Measurements from ENCODE around the gene LGALS3BP.

Gene LGALS3BP

GRCh38 chr17:78925234-78925633, 54.5 kb downstream of the LGALS3BP start, which contains the start of gene TIMP2:
TSS of gene TIMP2 (minus strand) at chr17:78925387. CDS start at chr17:78925088, 299 bp downstream.
- TF ChIP-seq ZFX (IDR thresholded peaks at IDR 0.05): no peak
- TF ChIP-seq CTCF (conservative IDR thresholded peaks at IDR 0.05): no peak
- H3K27ac ChIP-seq: peak within 1 kb of the TSS; percentile 56

- H3K27ac ChIP-seq: peak overlapping the region; percentile 56
- TF ChIP-seq CTCF (conservative IDR thresholded peaks at IDR 0.05): no peak
- TF ChIP-seq ZFX (IDR thresholded peaks at IDR 0.05): no peak
Observed at GRCh38 chr17:78924481-78925151, 55.1 kb downstream of the LGALS3BP start.

GRCh38 chr17:78923660-78924453, 55.9 kb downstream of the LGALS3BP start:
- peak overlapping the region; percentile 56 for H3K27ac ChIP-seq
- no peak for TF ChIP-seq ZFX (IDR thresholded peaks at IDR 0.05)
- no peak for TF ChIP-seq CTCF (conservative IDR thresholded peaks at IDR 0.05)

- H3K27ac ChIP-seq: peak overlapping the region; percentile 56
- TF ChIP-seq ZFX (IDR thresholded peaks at IDR 0.05) (no peak), CTCF (conservative IDR thresholded peaks at IDR 0.05) (no peak)
Observed at GRCh38 chr17:78922816-78923498, 56.8 kb downstream of the LGALS3BP start.

GRCh38 chr17:78921437-78921971, 58.2 kb downstream of the LGALS3BP start:
- TF ChIP-seq ZFX (IDR thresholded peaks at IDR 0.05) (no peak), CTCF (conservative IDR thresholded peaks at IDR 0.05) (no peak)
- no peak overlapping the region for H3K27ac ChIP-seq
